ENCODE results near the gene C3orf70.

Gene C3orf70

GRCh38 chr3:185164428-185165217, 11.8 kb upstream of the C3orf70 start:
- no peak for DNase-seq
- Mint-ChIP-seq H3K9me3 (no peaks in the 10 kb centered on the region), H3K27me3 (ENCODE audit: low read depth, poor library complexity) (peaks cover 3% of the 10 kb centered on the region), H3K4me3 (no peak overlapping the region), H3K4me1 (peaks cover 10% of the 10 kb centered on the region), H3K36me3 (ENCODE audit: low read depth) (no peaks in the 10 kb centered on the region), H3K27ac (peak overlapping the region; percentile 21)
- no peak for TF ChIP-seq CTCF (IDR thresholded peaks at IDR 0.05)

- Mint-ChIP-seq H3K36me3 (ENCODE audit: low read depth) (no peaks in the 10 kb centered on the region), H3K27me3 (ENCODE audit: low read depth, poor library complexity) (peaks cover 7% of the 10 kb centered on the region), H3K4me3 (no peak overlapping the region), H3K4me1 (peaks cover 10% of the 10 kb centered on the region), H3K27ac (no peak overlapping the region), H3K9me3 (no peaks in the 10 kb centered on the region)
- TF ChIP-seq CTCF (IDR thresholded peaks at IDR 0.05) = no peak
- DNase-seq = no peak
Observed at GRCh38 chr3:185162634-185163033, 9.8 kb upstream of the C3orf70 start.

- Mint-ChIP-seq H3K4me3 (no peak overlapping the region), H3K9me3 (no peaks in the 10 kb centered on the region), H3K27ac (no peak overlapping the region), H3K27me3 (ENCODE audit: low read depth, poor library complexity) (peaks cover 12% of the 10 kb centered on the region), H3K4me1 (peaks cover 10% of the 10 kb centered on the region), H3K36me3 (ENCODE audit: low read depth) (no peaks in the 10 kb centered on the region)
- no peak for TF ChIP-seq CTCF (IDR thresholded peaks at IDR 0.05)
- DNase-seq = no peak
Observed at GRCh38 chr3:185161761-185162160, 8.9 kb upstream of the C3orf70 start.

- H3K9me3 Mint-ChIP-seq = no peaks in the 10 kb centered on the region
- no peak for DNase-seq
- no peak overlapping the region for H3K4me3 Mint-ChIP-seq
- peaks cover 18% of the 10 kb centered on the region for H3K27me3 Mint-ChIP-seq (ENCODE audit: low read depth, poor library complexity)
- H3K36me3 Mint-ChIP-seq (ENCODE audit: low read depth) = no peaks in the 10 kb centered on the region
- H3K4me1 Mint-ChIP-seq = no peaks in the 10 kb centered on the region
- no peak overlapping the region for H3K27ac Mint-ChIP-seq
- no peak for TF ChIP-seq CTCF (IDR thresholded peaks at IDR 0.05)
Observed at GRCh38 chr3:185157347-185157746, 4.5 kb upstream of the C3orf70 start.

- H3K9me3 Mint-ChIP-seq = no peaks in the 10 kb centered on the region
- H3K4me3 Mint-ChIP-seq = no peak overlapping the region
- no peak overlapping the region for H3K27ac Mint-ChIP-seq
- DNase-seq = no peak
- peaks cover 9% of the 10 kb centered on the region for H3K4me1 Mint-ChIP-seq
- peaks cover 34% of the 10 kb centered on the region for H3K27me3 Mint-ChIP-seq (ENCODE audit: low read depth, poor library complexity)
- H3K36me3 Mint-ChIP-seq (ENCODE audit: low read depth) = no peaks in the 10 kb centered on the region
- no peak for TF ChIP-seq CTCF (IDR thresholded peaks at IDR 0.05)
Observed at GRCh38 chr3:185155678-185156077, 2.8 kb upstream of the C3orf70 start.
